ENCODE data around the gene TGFBR1. TPM values are rescaled to one million over a fixed set of nuclear protein-coding genes. Genes with fewer than 3 reads are reported as not detected.

The TGFBR1 gene
- polyA plus RNA-seq, 1 of the 3 experiments (the other 2 are of a cell fraction), result 15.3 TPM

- no peak for DNase-seq
- Histone ChIP-seq H3K27me3 (ENCODE audit: insufficient read depth) (no peaks in the 10 kb centered on the region), H2AFZ (ENCODE audit: low read depth) (no peak overlapping the region), H3K4me2 (no peak overlapping the region), H3K4me1 (ENCODE audit: control insufficient read depth in 1 of 2, insufficient read depth in 2 of 2, low read depth in 1 of 2, low read length in 1 of 2) (no peaks in the 10 kb centered on the region), H3K9me3 (no peaks in the 10 kb centered on the region), H3K36me3 (replicated peaks in 1 of 2; ENCODE audit: control insufficient read depth in 1 of 2, insufficient read depth in 2 of 2, low read length in 1 of 2) (peaks cover 60 to 72% of the 10 kb centered on the region in 2 experiments), H4K20me1 (ENCODE audit: insufficient read depth) (no peaks in the 10 kb centered on the region), H3K79me2 (ENCODE audit: insufficient read depth) (no peaks in the 10 kb centered on the region), H3K27ac (ENCODE audit: low read depth in 2 of 2, low read length in 1 of 2) (no peak overlapping the region), H3F3A (replicated peaks; ENCODE audit: insufficient read depth) (peaks cover 3% of the 10 kb centered on the region), H3K9ac (no peak overlapping the region), H3K9me2 (no peaks in the 10 kb centered on the region), H3K4me3 (ENCODE audit: low read depth in 2 of 2, low read length in 1 of 2) (no peak overlapping the region)
- TF ChIP-seq RAD21 (IDR thresholded peaks at IDR 0.05; ENCODE audit: low read length) (no peak), FOXM1 (IDR thresholded peaks at IDR 0.05; ENCODE audit: low read depth) (no peak), GATA2 (CRISPR knock-in tag; IDR thresholded peaks at IDR 0.05) (no peak), CTCF (IDR thresholded peaks at IDR 0.05) (no peak)
- CTCF ChIA-PET, result interaction anchor here (1.3 to 8.7 kb wide), 6 partner anchors 12 to 296 kb away, joined by 3 to 131 read pairs (median 6); no protein-coding TSS in a partner anchor
- WGBS (ENCODE audit: low lambda C conversion rate), result 98% methylated on average over 3 of the region's 3 CpGs
- POLR2A ChIA-PET, result no interaction called here
Observed at GRCh38 chr9:99143655-99144054, 38.7 kb downstream of the TGFBR1 start.

- Histone ChIP-seq H3K79me2 (ENCODE audit: insufficient read depth) (no peaks in the 10 kb centered on the region), H3K4me2 (no peak overlapping the region), H3K27me3 (ENCODE audit: insufficient read depth) (no peaks in the 10 kb centered on the region), H4K20me1 (ENCODE audit: insufficient read depth) (no peaks in the 10 kb centered on the region), H3F3A (replicated peaks; ENCODE audit: insufficient read depth) (peaks cover 8% of the 10 kb centered on the region), H3K9me3 (no peaks in the 10 kb centered on the region), H3K36me3 (replicated peaks in 1 of 2; ENCODE audit: control insufficient read depth in 1 of 2, insufficient read depth in 2 of 2, low read length in 1 of 2) (peaks cover 73 to 74% of the 10 kb centered on the region in 2 experiments), H2AFZ (ENCODE audit: low read depth) (no peak overlapping the region), H3K9me2 (no peaks in the 10 kb centered on the region), H3K27ac (ENCODE audit: low read depth in 2 of 2, low read length in 1 of 2) (no peak overlapping the region), H3K4me1 (ENCODE audit: control insufficient read depth in 1 of 2, insufficient read depth in 2 of 2, low read depth in 1 of 2, low read length in 1 of 2) (no peaks in the 10 kb centered on the region), H3K9ac (no peak overlapping the region), H3K4me3 (ENCODE audit: low read depth in 2 of 2, low read length in 1 of 2) (no peak overlapping the region)
- WGBS (ENCODE audit: low lambda C conversion rate), result 85% methylated on average over 4 of the region's 4 CpGs
- CTCF ChIA-PET, result interaction anchor here (1.2 to 2.2 kb wide), 3 partner anchors 11 to 171 kb away, joined by 3 to 5 read pairs (median 5); no protein-coding TSS in a partner anchor
- POLR2A ChIA-PET, result no interaction called here
- DNase-seq, result no peak
- TF ChIP-seq RXRA (IDR thresholded peaks at IDR 0.05; ENCODE audit: borderline replicate concordance, low read depth) (no peak), MXI1 (IDR thresholded peaks at IDR 0.05; ENCODE audit: low read depth, low read length) (no peak), MEF2A (IDR thresholded peaks at IDR 0.05; ENCODE audit: borderline replicate concordance, low read depth) (no peak), NRF1 (IDR thresholded peaks at IDR 0.05; ENCODE audit: low read depth, low read length) (no peak), RCOR1 (IDR thresholded peaks at IDR 0.05; ENCODE audit: low read length) (no peak), TAF1 (IDR thresholded peaks at IDR 0.05; ENCODE audit: borderline replicate concordance, low read depth, low read length) (no peak), FOSL2 (IDR thresholded peaks at IDR 0.05; ENCODE audit: borderline replicate concordance, low read depth) (no peak), IRF3 (IDR thresholded peaks at IDR 0.05; ENCODE audit: low read depth, low read length) (no peak), USF1 (IDR thresholded peaks at IDR 0.05; ENCODE audit: borderline replicate concordance, low read depth) (no peak), MAX (IDR thresholded peaks at IDR 0.05; ENCODE audit: low read depth) (no peak), CHD2 (IDR thresholded peaks at IDR 0.05; ENCODE audit: low read length, partially characterized antibody) (no peak), NFIC (IDR thresholded peaks at IDR 0.05; ENCODE audit: borderline replicate concordance) (no peak), EP300 (IDR thresholded peaks at IDR 0.05; ENCODE audit: borderline replicate concordance in 1 of 2, low read depth in 1 of 2, low read length in 1 of 2) (no peak), EZH2phosphoT487 (IDR thresholded peaks at IDR 0.05; ENCODE audit: borderline replicate concordance, low read depth) (no peak), FOXM1 (IDR thresholded peaks at IDR 0.05; ENCODE audit: low read depth) (no peak), REST (IDR thresholded peaks at IDR 0.05; ENCODE audit: low read depth, low read length) (no peak)
Observed at GRCh38 chr9:99144966-99145365, 40.1 kb downstream of the TGFBR1 start.
